GM19468 (cell line): ENCODE data around the gene NOP9.

ENCODE experiments used
- ATAC-seq: cut with Tn5 transposase; IDR thresholded peaks from one replicate; pipeline ENCODE4 v1.9.1; 2021; ENCODE audit warnings: mild to moderate bottlenecking, moderate library complexity, moderate number of reproducible peaks; ENCODE audit not compliant: unreplicated experiment; ENCODE audit errors: extremely low read depth

Gene NOP9

DNA sequence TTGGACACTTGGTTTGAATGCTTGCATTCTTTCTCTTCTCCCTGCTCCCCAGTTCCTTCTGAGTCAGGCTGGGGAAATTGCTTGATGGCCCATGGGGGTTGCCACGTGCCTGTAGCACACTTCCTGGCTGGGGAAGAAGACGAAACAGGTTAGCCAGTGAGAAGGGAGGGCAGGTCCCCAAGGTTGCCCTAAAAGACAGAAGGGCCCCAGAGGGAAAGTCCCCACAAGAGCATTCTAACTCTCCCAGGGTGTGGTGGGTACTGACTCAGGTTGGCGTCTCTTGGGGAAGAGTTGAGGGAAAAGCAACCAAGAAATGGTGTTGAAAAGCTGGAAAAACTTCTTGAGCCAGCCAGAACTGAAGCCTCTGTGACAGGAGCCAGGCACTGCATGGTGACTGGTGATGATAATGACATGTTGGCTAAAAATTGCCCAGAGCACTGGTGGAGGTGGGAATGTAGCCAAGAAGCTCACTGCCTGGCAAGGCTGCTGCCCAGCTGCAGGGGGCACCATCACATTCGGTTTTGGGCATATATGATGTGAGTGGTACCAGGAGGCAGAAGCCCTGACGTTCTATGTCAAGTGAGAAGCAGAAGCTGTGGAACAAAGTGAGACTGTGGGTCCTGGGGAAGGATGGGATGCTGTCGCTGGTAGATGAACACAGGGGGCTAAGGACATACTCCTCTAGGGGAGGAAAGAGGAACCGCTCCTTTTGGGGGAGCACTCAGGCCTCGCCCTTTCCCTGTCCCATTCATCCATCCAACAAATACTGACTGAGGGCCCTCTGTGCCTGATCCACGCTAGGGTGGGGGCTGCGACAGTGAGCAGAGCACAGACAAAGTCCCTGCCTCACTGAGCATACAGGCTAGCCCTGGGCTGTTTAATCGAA is 20.1 kb upstream of the NOP9 start:
- peak; percentile 30 for ATAC-seq

DNA sequence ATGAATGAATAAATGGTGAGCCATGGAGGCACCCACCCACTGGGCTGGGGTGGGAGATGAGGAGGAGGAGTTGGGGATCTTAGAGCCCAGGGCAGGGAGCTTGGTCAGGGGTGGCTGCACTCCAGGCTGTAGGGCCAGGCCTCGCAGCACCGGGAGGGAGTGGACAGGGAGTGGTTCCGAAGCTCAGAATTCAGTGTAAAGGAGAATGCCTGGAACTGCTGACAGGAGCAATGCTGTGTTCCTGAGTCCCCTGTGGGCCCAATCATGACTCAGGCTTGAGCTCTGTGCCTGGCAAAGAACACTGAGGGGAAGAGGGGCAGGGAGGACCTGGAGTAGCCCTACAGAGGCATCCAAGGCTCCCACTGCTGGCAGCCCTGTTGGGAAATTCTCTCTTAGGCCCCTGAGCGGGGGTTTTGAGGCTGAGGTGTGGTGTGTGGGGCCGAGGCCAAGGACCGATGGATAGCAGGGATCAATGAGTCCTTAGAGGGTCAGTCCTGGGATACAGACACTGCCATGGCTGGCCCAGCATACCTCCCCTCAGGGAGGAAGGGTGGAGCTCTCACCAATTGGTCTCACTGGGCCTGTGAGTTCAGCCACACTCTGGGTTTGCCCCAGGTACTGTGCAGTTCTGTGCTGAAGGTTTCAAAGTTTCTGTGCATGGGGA is 18.7 kb upstream of the NOP9 start:
- ATAC-seq: no peak

DNA sequence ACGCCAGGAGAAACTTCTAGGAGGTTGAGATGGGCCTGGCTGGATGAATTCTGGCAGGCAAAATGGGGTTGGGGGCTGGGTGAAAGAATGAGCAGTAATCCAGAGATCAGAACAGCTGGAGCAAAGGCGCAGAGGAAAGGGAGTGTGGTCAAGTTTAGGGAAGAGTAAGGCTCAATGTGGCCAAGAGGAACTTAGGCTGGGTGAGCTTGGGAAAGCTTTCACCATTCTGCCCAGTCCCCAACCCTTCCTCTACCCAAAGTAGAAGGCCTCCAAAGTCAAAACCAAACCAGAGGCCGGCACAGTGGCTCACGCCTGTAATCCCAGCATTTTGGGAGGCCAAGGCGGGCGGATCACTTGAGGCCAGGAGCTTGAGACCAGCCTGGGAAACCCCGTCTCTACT is 18.0 kb upstream of the NOP9 start:
- no peak for ATAC-seq

GRCh38 chr14:24282736-24283135 is 16.9 kb upstream of the NOP9 start:
- no peak for ATAC-seq

GRCh38 chr14:24283796-24284460 is 15.7 kb upstream of the NOP9 start:
- no peak for ATAC-seq

- ATAC-seq: no peak
Measured at GRCh38 chr14:24284501-24285035, 15.1 kb upstream of the NOP9 start.

DNA sequence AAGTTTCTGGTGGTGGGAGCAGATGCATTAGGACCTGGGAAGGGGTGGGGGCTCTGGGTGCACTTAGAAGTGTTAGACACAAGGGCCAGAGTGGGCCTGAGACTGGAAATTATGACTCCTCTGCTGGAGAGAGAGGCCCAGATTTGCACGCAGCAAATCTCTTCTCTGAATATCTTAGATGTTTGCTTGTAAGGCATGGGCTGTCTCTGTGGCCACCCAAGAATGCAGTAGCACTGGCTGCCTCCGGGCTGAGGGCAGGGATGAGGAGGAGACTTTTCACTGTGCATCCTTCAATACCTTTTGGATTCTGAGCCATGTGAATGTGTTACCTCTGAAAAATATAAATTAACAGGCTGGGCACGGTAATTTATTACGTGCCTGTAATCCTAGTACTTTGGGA is 14.3 kb upstream of the NOP9 start:
- no peak for ATAC-seq

DNA sequence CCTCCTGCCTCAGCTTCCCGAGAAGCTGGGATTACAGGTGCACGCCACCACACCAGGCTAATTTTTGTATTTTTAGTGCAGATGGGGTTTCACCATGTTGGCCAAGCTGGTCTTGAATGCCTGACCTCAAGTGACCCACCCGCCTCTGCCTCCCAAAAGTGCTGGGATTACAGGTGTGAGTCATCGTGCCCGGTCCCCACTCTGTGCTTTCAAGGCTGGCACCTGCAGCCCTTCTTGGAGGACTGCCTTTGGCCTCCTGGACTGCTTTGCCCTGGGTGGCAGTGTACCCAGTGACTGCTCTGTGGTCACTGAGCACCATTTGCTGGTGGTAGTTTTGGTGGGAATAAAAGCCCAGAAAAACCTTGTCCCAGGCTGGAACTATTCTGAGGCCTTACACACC is 12.7 kb upstream of the NOP9 start:
- no peak for ATAC-seq

GRCh38 chr14:24289649-24290280 is 9.9 kb upstream of the NOP9 start:
- no peak for ATAC-seq

GRCh38 chr14:24290746-24291145 is 8.9 kb upstream of the NOP9 start:
- no peak for ATAC-seq

DNA sequence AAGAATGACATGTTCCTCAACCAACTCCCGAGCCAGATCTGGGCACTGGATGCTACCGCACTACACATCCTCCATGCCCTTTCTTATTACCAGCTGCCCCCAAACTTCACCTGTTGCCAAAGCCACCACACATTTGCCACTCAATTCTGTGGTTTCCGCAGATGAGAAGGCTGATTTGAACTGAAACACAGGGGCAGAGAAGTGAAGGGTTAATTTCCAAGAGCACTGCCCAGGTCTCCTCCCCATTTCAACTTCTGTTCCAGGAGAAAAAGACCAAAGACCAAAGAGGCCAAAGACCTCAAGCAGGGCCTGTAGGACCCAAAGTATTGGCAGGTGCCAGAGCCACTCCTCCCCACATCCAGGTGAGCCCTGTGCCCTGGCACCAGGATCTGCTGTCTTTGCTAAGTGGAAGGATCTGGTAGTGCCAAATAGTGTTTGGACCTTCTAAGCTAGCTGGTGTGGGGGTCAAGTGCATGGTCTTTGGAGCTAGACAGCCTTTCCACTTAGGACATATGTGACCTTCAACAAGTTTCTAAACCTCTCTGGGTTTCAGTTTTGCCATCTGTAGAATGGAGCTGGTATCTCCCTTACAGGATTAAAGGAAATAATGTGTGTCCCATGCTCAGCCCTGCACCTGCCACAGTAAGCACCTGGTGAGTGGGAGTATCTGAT is 8.1 kb upstream of the NOP9 start:
- ATAC-seq: no peak

- no peak for ATAC-seq
Measured at GRCh38 chr14:24292118-24292807, 7.4 kb upstream of the NOP9 start.

DNA sequence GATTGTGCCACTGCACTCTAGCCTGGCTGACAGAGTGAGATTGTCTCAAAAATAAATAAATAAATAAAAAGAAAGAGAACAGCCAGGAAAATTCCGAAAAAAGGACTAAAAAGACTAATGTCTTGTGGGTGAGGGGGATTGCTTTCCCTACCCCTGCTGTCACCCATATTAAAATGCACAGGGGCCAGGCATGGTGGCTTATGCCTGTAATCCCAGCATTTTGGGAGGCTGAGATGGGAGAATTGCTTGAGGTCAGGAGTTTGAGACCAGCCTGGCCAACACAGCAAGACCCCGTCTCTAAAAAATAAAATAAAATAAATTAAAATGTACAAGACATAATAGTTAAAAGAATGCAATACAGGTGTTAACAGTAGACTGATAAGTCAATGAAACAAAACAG is 6.1 kb upstream of the NOP9 start:
- no peak for ATAC-seq

GRCh38 chr14:24296341-24297157 is 3.1 kb upstream of the NOP9 start:
- peak; percentile 36 for ATAC-seq

DNA sequence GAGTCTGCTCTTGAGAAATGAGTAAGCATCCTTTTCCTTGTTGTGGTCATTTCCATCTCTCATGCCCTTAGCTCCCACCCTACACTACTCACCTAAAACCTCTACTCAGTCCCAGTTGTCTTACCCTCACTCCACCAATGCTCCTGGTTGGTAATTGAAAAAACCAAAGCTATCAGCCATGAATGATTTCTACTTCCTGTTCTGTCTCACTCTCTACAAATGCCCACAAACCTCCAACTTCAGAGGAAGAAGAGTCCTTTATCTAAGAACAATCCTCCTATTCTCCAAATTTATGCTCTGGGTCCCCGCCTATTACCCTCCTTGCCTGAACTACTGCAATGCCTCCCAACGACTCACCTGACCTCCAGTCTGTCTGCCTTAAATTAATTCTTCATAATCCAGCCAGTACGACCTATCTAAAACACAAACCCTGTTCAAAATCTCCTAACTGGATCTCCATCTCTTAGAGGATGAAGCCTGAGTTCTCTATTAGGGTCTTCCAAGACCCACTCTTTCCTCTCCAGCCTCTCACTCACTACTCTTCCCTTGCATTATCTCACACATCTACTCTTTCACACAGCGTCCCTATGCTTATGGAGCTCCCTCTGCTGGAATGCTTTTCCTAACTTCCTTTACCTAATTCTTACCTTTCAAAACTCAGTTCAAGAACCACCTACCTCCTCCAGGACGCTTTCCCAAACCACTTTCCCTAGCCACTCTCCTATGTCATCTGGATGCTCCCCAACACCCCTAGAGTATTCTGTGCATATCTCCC is 2.3 kb upstream of the NOP9 start:
- no peak for ATAC-seq

- no peak for ATAC-seq
Measured at GRCh38 chr14:24298892-24299254, 777 bp upstream of the NOP9 start.

- ATAC-seq: no peak
Measured at GRCh38 chr14:24300326-24300980, 803 bp downstream of the NOP9 start.
